MG63 (cell line): Measurements from ENCODE around the gene LMX1B. TPM values are rescaled to one million over a fixed set of nuclear protein-coding genes. Genes with fewer than 3 reads are reported as not detected.

Experiments used
- DNase-seq: peaks from one replicate; pipeline ENCODE4 v3.0.0-alpha.2; 2020
- H3K27me3 ChIP-seq: fragments of 250-450 bp; sonication (Bioruptor Pico); 2 replicates; pipeline ENCODE4 v1.5.1; 2020; ENCODE audit warnings: mild to moderate bottlenecking, moderate library complexity
- H3K36me3 ChIP-seq: fragments of 250-450 bp; sonication (Bioruptor Pico); 2 replicates; pipeline ENCODE4 v1.5.1; 2020; ENCODE audit warnings: mild to moderate bottlenecking, moderate library complexity
- H3K4me3 ChIP-seq: fragments of 250-450 bp; sonication (Bioruptor Pico); 2 replicates; pipeline ENCODE4 v1.5.1; 2020; ENCODE audit warnings: mild to moderate bottlenecking, moderate library complexity
- H3K9me3 ChIP-seq: fragments of 250-450 bp; sonication (Bioruptor Pico); 2 replicates; pipeline ENCODE4 v1.5.1; 2020; ENCODE audit warnings: mild to moderate bottlenecking, moderate library complexity
- total RNA-seq: library from RNA; depleted of rRNA; stranded (reverse); fragments of >200 nt; shearing (Covaris generic); gene quantifications from 2 replicates; pipeline ENCODE4 v1.2.3, GENCODE V29; 2014; ENCODE audit warnings: low replicate concordance

The LMX1B gene
- total RNA-seq, 1 experiment from 2014 or later, result 1.6 TPM

DNA sequence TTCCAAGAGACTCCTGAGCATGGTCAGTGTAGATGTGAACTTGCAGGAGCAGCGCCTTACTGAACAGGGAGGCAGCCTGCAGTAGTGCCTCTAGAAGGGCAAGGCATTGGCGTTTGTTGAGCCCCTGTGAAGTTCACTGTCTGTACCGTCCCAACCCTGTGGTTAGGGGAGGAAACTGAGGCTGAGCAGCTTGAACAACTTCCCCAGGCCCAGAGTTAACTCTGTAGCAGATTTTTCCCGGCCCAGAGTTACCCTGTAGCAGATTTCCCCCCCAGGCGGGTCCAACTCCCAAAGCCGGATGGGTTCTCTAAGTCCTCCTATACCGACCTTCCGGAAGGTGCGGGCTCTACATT, 9.6 kb downstream of the LMX1B start:
- Histone ChIP-seq H3K4me3 (no peak overlapping the region), H3K27me3 (no peaks in the 10 kb centered on the region), H3K36me3 (no peaks in the 10 kb centered on the region), H3K9me3 (no peaks in the 10 kb centered on the region)
- DNase-seq, result no peak

DNA sequence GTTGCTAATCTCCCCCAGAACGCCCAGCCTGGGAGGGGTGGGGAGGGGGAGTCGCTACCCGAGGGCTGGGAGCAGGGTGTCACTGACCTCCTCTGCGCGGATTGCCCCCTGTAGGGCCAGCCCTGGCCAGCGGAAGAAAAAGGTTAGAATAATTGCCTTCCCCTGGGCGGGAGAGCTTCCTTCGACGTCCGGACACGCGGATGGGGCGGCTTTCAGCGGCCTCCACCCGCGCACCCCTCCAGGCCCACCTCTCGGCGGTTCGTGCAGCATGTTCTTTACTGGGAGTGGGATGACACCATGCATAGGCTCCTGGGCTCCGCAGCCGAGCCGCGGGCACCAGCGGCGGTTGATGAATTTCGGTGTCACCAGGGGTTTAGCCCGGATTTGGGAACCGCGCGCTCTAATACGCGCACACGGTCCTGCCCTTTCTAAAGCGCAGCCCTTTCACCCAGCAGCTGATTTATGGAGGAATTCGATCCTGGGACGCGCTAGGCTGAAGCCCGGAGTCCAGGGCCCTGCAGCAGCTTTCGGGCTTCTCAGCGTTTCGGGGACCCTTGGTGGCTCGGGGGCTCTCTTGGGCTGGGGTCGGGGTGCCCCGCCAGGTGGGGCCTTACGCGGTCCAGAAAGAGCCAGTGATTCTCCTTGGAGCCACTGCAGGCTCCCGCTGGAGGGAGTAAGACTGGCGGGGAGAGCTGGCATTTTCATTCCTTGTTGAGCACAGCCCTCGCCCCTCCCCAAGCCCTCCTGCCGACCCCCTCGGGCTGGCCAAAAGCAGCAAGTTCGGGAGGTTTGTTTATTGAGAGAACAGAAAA, 10.1 kb downstream of the LMX1B start:
- Histone ChIP-seq H3K4me3 (no peak overlapping the region), H3K9me3 (no peaks in the 10 kb centered on the region), H3K27me3 (no peaks in the 10 kb centered on the region)

DNA sequence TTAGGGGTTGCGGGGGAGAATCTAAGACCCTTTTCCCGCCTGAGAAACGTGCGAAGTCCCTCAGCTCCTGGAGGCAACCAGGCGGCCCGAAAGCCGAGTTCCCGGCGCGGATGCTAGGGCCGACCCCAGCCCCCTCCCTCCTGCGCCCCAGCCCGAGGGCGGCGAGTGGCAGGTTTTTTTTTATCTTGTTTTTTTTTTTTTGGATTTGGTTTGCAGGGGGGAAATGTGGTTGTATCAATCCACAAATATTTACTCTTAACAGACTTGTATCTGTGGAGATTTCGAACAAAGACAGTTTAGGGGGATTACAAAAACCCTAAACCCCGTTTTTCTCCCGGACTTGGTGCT, 10.7 kb downstream of the LMX1B start:
- DNase-seq, result no peak
- no peaks in the 10 kb centered on the region for H3K9me3 ChIP-seq
- no peaks in the 10 kb centered on the region for H3K27me3 ChIP-seq
- H3K4me3 ChIP-seq, result no peak overlapping the region
- no peaks in the 10 kb centered on the region for H3K36me3 ChIP-seq

More for the DNA sequence above, 10.1 kb downstream of the LMX1B start:
- DNase-seq, result no peak
- H3K36me3 ChIP-seq, result no peaks in the 10 kb centered on the region

DNA sequence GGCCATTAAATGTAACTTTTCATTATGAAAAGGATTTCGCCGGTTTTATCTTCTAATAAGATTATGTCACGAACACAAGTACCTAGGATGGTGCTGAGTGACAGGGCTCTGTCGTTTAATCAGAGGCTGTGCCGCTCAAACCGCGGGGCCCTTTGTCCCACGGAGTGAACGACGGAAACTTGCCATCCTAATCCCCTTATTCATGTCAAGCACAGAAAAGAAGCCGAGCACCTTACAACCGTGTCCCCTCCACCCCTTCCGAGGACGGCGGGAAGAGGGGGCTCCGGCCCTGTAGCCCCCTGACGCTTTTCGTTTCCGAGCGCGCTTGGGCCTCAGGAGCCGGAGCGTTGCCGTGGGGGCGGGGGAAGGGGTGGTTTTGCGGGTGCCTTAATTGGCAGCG, 11.2 kb downstream of the LMX1B start:
- H3K4me3 ChIP-seq, result no peak overlapping the region
- no peaks in the 10 kb centered on the region for H3K36me3 ChIP-seq
- no peaks in the 10 kb centered on the region for H3K9me3 ChIP-seq
- H3K27me3 ChIP-seq, result no peaks in the 10 kb centered on the region
- no peak for DNase-seq

- Histone ChIP-seq H3K27me3 (no peaks in the 10 kb centered on the region), H3K4me3 (no peak overlapping the region), H3K36me3 (no peaks in the 10 kb centered on the region), H3K9me3 (no peaks in the 10 kb centered on the region)
- DNase-seq, result no peak
Observed at GRCh38 chr9:126625329-126626126, 11.8 kb downstream of the LMX1B start.

- no peaks in the 10 kb centered on the region for H3K9me3 ChIP-seq
- DNase-seq, result no peak
- no peaks in the 10 kb centered on the region for H3K36me3 ChIP-seq
- H3K4me3 ChIP-seq, result no peak overlapping the region
- H3K27me3 ChIP-seq, result no peaks in the 10 kb centered on the region
Observed at GRCh38 chr9:126626127-126626925, 12.6 kb downstream of the LMX1B start.

- Histone ChIP-seq H3K27me3 (no peaks in the 10 kb centered on the region), H3K4me3 (no peak overlapping the region), H3K9me3 (no peaks in the 10 kb centered on the region), H3K36me3 (no peaks in the 10 kb centered on the region)
- DNase-seq, result no peak
Observed at GRCh38 chr9:126626926-126627233, 13.2 kb downstream of the LMX1B start.

GRCh38 chr9:126628146-126628545, 14.4 kb downstream of the LMX1B start:
- Histone ChIP-seq H3K27me3 (no peaks in the 10 kb centered on the region), H3K4me3 (no peak overlapping the region), H3K36me3 (no peaks in the 10 kb centered on the region), H3K9me3 (no peaks in the 10 kb centered on the region)
- no peak for DNase-seq

- no peak for DNase-seq
- H3K27me3 ChIP-seq, result no peaks in the 10 kb centered on the region
- no peaks in the 10 kb centered on the region for H3K36me3 ChIP-seq
- H3K4me3 ChIP-seq, result no peak overlapping the region
- no peaks in the 10 kb centered on the region for H3K9me3 ChIP-seq
Observed at GRCh38 chr9:126628969-126629674, 15.4 kb downstream of the LMX1B start.

DNA sequence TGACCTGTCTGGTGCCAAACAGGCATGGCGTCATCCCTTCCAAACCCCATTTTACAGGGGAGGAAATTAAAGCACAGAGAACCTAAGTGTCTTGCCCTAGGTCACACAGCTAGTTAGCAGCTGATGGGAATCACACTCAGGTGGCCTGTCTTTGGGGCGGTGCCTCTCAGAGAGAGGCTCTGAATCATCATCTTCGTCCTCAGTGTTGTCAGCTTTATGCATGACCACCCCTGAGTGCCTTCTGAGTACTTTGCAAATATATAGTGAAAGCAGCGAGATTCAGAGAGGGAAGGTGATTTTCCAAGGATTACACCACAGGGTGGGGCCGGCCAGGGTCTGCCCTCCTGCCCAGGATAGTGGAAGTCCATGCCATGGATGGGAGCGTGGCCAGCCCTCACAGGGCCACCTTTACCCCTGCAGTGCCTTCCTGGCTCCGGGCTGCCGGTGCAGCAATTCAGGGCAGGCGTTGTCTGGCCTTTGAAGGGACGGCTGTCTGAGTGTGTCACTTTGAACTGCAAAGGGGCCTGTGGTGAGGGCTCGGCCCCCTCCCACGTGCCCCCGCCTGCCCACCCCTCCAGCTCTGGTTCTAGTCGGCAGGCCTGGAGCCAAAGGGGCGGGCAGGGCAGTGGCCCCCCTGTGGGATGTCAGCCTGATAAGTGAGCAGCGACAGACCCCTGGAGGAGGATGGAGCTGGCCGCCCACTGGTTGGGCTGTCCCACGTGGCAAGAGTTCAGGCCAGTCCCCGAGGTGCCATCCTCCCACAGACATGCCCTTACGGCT, 16.9 kb downstream of the LMX1B start:
- Histone ChIP-seq H3K36me3 (no peaks in the 10 kb centered on the region), H3K9me3 (no peaks in the 10 kb centered on the region), H3K4me3 (no peak overlapping the region), H3K27me3 (no peaks in the 10 kb centered on the region)
- no peak for DNase-seq

GRCh38 chr9:126631254-126631653, 17.5 kb downstream of the LMX1B start:
- DNase-seq, result no peak
- no peaks in the 10 kb centered on the region for H3K9me3 ChIP-seq
- no peaks in the 10 kb centered on the region for H3K27me3 ChIP-seq
- H3K4me3 ChIP-seq, result no peak overlapping the region
- no peaks in the 10 kb centered on the region for H3K36me3 ChIP-seq

DNA sequence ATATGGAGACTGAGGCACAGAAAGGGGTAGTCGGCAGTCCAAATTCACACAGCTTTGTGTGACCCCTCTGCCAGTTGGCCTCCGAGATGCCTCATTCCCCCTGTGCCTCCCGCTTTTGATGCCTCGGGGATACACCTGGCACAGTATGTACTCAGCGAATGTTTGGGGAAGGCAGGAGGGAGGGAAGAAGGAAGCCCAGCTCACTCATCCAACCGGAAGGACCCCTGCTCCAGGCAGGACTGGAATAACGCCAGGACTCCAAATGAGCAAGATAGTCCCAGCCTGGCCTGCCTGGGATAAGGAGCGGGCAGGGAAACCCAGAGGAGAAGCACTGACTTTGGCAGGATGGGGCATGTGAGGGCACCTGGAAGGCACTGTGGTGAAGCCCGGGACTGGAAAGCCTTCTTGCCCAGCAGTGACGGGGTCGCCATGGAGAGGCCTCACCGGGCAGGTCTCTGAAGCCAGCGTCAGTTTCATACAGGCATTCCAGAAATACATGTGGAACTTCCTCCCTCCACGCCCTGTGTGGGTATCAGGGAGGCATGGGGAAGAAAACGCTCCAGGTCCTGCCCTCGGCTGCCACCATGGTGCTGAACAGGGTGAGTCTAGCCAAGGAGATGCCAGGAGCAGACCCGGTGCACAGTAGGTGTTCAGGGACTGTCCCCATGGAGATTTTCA, 20.3 kb downstream of the LMX1B start:
- Histone ChIP-seq H3K36me3 (no peaks in the 10 kb centered on the region), H3K9me3 (no peaks in the 10 kb centered on the region), H3K27me3 (no peaks in the 10 kb centered on the region), H3K4me3 (no peak overlapping the region)
- DNase-seq, result no peak

DNA sequence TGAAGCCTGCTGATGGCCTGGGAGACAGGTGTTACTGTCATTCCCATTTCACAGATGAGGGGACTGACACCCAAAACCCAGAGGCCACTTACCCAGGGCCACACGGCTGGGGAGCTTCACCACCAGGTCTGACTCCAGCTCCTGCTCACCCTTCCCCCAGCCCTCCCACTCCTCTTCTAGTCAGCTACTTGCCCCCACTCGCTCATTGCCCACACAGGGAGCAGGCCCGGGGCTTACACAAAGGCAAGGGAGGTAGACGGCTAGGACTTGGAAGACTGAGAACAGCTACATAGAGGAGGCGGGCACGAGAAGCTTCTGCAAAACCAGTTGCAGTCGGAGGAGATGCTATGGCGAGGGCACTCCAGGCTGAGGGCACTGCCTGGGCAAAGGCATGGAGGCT, 21.3 kb downstream of the LMX1B start:
- H3K9me3 ChIP-seq, result no peaks in the 10 kb centered on the region
- H3K4me3 ChIP-seq, result no peak overlapping the region
- DNase-seq, result no peak
- H3K27me3 ChIP-seq, result no peaks in the 10 kb centered on the region
- H3K36me3 ChIP-seq, result no peaks in the 10 kb centered on the region

DNA sequence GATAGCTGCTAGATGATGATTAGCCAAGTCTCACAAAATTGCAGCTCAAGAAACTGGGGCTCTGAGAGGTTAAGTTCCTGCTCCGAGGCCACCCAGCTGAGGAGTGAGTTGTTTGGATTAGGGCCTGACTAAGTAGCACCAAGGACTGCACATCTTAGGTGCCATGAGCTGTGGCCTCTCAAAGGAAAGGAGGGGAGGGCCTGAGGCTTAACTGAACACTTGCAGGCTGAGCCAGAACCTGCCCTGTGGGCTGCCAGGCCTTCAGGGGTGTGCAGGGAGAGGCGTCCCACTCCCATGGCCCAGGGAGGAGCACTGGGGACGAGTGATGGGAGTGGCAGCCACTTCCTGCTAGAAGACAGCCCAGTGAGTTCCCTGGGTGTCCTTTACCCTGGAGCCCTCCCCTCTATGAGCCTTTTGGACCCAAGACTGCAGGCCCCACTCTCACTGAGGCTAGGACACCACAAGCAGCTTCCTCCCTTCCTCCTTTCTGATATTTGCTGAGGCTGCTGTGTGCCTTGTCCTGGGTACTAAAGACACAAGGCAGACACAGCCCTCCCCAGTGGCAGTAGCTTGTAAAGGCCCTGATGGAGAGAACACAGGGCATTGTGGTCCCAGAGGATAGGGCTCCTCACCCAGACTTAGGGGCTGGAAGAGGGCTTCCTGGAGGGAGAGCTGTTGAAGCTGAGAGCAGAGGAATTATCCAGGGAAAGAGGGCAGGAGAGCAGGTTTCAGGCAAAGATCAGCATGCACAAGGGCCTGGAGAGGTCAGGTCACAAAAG, 22.1 kb downstream of the LMX1B start:
- no peaks in the 10 kb centered on the region for H3K27me3 ChIP-seq

More for the DNA sequence above, 22.1 kb downstream of the LMX1B start:
- DNase-seq, result no peak
- Histone ChIP-seq H3K4me3 (no peak overlapping the region), H3K36me3 (no peaks in the 10 kb centered on the region), H3K9me3 (no peaks in the 10 kb centered on the region)
